HG03558 (cell line): Measurements from ENCODE around the gene TMC6.
"Not testable (repeated sequence)": the region's sequence is repeated elsewhere in the genome, so short reads cannot be mapped to it uniquely, and the experiment has no call there.

Experiments used
- ATAC-seq: cut with Tn5 transposase; IDR thresholded peaks from one replicate; pipeline ENCODE4 v1.9.1; 2021; ENCODE audit warnings: moderate number of reproducible peaks; ENCODE audit not compliant: unreplicated experiment; ENCODE audit errors: extremely low read depth

The TMC6 gene

GRCh38 chr17:78124081-78124835 lies 4.3 kb downstream of the TMC6 start:
- ATAC-seq = no peak

GRCh38 chr17:78123258-78123929 lies 5.2 kb downstream of the TMC6 start:
- ATAC-seq = no peak

DNA sequence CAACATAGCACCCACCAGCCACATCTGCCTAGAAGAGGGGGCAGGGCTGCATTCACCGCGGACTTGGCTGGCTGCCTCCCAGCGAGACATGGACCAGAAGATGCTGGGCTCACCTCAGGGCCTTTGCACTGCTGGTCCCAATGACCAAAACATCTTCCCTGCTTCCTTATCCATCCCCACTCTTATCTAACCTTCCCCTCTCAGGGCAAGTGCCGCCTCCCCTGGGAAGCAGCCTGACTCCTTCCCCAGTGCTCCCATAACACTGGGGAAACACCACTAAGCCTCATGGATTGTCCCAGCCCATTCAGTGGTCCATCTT lies 5.7 kb downstream of the TMC6 start:
- ATAC-seq = no peak

DNA sequence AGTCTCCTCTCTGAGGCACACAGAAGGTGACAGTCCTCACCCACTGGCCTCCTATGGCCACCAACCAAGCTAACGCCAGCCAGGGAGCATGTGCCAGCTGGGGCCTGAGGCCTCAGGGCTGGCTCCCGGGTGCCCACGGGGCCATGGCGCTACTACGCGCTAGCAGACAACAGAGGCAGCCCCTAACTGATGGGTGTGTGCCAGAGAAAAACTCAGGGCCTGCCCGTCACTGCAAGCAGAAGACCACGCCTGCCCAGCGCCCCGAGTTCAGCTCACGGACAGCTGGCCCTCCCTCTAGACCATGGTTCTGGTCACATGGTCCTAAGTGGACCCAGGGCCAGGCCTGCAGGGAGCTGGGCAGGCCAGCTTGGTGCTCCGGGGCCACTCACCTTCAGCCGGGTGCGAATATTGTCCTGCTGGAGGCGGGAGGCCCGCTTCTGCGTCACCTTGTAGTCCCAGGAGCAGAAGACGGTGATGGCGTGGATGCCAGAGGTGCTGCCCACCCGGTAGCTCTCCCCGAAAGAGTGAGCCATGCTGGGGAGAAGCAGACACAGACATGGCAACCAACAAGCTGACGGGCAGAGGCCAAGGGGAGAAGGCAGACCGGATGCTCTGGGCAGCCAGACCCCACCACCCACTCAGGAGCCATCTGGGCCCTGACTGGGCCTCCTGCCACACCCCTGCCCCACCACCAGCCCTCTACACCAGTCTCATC lies 6.2 kb downstream of the TMC6 start:
- no peak for ATAC-seq

DNA sequence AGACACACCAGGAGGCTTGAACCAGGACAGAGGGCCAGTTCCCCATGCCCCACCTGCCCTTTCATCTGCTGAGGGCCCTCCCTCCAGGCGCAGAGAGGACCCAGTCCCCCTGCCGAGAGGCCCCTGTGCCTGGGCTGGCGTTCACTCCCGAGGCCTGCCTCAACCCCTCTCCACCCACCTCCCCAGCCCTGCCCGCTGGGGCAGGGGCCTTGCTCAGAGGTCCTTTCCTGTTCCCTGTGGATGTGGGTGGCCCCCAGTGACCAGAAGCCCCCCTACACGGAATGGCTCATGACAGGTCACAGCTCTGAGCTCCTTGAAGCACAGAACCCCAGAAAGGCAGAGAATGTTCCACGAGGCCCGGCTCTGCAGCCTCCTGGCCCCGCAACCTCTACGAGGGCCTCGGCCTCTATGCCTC lies 6.7 kb downstream of the TMC6 start:
- ATAC-seq = no peak

- no peak for ATAC-seq
Observed at GRCh38 chr17:78120971-78121800, 7.4 kb downstream of the TMC6 start.

- ATAC-seq = no peak
Observed at GRCh38 chr17:78120537-78120936, 8.0 kb downstream of the TMC6 start.

DNA sequence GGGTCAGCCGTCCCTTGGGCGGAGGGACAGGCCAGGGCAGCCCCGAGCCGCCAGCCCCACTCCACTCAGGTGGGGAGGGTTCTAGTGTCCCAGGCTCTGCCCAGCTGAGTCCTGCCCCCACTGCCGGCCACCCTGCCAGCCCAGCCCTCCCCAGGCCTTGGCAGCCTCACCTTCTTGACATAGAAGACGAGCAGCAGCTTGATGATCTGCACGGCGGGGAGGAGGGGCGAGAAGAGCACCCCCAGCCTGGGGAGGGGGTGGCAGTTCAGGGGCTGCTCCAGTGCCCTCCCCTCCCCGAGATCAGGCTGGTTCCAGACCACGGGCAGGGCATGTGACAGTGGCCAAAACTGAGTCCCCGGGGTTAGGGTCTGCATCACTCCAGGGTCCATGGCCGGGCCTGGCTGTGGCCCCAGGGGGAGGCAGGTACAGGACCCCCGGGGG lies 9.7 kb downstream of the TMC6 start:
- ATAC-seq = no peak

GRCh38 chr17:78117027-78117981 lies 11.3 kb downstream of the TMC6 start:
- no peak for ATAC-seq

DNA sequence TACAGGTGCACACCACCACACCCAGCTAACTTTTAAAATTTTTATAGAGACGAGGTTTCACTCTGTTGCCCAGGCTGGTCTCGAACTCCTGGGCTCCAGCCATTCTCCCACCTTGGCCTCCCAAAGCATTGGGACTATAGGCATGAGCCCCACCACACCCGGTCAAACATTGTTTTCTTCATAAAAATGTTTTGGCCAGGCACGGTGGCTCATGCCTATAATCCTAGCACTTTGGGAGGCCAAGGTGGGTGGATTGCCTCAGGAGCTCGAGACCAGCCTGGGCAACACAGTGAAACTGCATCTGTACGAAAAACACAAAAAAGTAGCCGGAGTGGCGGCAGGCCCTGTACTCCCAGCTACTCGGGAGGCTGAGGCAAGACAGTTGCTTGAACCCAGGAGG lies 12.1 kb downstream of the TMC6 start:
- ATAC-seq = no peak

DNA sequence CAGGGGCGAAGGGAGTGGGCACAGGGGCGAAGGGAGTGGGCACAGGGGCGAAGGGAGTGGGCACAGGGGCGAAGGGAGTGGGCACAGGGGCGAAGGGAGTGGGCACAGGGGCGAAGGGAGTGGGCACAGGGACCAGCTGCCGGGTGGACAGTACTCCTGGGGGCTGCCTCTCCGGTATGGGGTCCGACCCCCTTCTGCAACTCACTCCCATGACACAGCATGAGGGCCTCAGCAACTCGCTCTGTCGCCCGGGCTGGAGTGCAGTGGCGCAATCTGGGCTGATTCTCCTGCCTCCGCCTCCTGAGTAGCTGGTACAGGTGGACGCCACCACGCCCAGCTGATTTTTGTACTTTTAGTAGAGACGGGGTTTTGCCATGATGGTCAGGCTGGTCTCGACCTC lies 12.8 kb downstream of the TMC6 start:
- ATAC-seq = not testable (repeated sequence)

DNA sequence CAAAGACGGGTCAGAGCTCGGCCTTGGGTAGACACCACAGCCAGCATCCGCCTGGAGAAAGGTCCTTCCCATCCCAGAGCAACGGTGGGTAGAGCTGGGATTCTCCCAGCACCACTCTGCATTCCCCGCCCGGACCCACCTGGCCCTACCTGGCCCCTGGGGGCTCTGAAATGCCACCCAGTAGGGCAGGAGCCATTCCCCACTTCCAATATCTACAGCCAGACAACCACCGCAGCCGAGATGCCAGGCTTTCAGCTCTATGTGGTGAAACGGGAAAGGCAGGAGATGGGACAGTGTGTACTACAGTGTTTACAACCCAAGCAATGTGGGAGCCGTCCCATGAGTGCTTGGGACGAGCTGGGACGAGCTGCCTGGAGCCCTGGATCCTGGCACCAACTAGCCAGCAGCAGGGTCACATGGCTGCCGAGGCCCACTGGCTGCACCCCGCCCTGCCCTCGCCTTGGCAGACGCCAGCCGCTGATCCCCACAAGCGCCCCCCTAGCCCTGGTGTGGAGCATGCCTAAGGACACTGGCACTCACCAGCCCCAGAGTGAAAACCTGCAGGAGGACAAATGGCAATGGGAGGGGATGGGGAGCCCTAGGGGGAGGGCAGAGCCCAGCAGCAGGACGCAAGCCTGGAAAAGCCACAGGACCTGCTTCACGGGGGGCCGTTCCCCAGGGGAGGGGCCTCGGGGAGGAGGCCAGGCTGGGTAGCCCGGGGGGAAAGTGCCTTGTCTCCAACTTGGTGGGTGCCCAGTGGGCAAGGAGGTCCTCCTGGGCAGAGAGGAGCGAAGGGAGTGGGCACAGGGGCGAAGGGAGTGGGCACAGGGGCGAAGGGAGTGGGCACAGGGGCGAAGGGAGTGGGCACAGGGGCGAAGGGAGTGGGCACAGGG lies 13.5 kb downstream of the TMC6 start:
- no peak for ATAC-seq

GRCh38 chr17:78113804-78114785 lies 14.5 kb downstream of the TMC6 start:
- ATAC-seq = no peak

GRCh38 chr17:78112518-78113471 lies 15.8 kb downstream of the TMC6 start:
- ATAC-seq = no peak

DNA sequence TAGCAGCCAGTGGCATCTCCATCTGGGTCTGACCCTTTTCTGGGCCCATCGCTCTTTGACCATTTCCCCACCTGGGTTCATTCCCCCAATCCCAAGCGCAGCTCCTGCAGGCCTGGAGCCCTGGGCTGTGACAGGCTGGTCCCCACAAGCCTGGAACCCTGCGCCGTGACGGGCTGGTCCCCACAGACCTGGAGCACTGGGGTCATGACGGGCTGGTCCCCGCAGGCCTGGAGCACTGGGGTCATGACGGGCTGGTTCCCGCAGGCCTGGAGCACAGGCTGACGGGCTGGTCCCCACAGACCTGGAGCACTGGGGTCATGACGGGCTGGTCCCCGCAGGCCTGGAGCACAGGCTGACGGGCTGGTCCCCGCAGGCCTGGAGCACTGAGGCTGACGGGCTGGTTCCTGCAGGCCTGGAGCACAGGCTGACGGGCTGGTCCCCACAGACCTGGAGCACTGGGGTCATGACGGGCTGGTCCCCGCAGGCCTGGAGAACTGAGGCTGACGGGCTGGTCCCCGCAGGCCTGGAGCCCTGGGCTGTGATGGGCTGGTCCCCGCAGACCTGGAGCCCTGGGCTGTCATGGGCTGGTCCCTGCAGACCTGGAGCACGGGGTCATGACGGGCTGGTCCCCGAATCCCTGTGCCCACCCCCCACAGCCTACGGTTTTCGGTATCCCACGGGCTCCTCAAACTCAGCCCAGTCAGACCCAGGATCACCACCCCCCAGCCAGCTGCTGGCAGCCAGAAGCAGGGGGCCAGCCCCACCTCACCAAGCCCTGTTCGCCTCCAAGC lies 16.6 kb downstream of the TMC6 start:
- no peak for ATAC-seq
